Measurements from ENCODE around the gene NPBWR2. TPM values are rescaled to one million over a fixed set of nuclear protein-coding genes. Genes with fewer than 3 reads are reported as not detected.

Gene NPBWR2
- total and polyA plus RNA-seq, 8 donors: not detected

DNA sequence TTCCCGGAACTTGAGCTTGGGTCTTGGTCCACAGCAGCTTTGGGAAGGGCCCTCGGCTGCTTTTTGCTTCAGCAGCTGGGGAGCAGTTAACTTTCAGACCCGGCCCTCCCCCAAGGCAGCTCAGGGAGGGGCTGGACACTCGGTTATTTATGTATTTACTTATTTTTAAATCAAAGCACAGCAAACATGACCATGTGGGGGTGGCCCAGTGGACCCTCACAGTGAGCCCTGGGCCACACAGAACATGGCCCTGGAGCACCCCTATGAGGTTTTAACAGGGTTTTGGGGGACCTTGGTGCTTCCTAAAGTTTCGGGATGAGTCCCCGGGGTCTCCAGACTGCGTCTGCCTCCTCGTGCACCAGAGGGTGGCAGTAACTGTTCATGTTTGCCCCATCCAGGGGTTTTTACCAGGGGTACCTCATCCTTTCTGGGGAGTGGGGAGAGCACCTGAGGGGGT is 26.6 kb upstream of the NPBWR2 start:
- no peak for TF ChIP-seq CTCF (IDR thresholded peaks at IDR 0.05)
- intact Hi-C loops (cut with DNase I): no loop called here
- Histone ChIP-seq H3K4me1 (no peaks in the 10 kb centered on the region), H3K27ac (no peak overlapping the region), H3K4me3 (no peak overlapping the region), H3K27me3 (no peaks in the 10 kb centered on the region), H3K9me3 (no peaks in the 10 kb centered on the region), H3K36me3 (no peaks in the 10 kb centered on the region)
- ATAC-seq: no peak
- peak in 1 of 6 donors; percentile 39 for DNase-seq
- no peak for FAIRE-seq
- WGBS, 2 donors: 29 to 31% methylated on average over 8 of the region's 8 CpGs

DNA sequence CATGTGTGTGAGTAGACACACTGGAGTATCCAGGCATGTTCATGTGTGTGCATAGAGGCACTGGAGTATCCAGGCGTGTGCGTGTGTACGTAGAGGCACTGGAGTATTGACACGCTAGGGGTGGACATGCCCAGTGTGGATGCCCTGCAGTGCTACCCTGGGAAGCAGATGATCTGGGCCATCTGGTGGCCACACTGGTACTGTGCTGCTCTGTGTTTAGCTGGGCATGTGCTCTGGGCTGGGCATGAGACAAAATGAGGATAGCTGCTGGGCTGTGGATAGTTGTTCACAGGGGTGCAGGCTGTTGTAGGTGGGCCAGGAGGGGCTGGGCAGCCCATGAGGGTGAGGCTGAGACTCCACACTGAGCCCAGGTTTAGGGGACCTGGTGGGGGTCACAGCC is 24.0 kb upstream of the NPBWR2 start:
- ATAC-seq (peak in 3 of 4 donors; percentile 40 to 53 (median 53)), FAIRE-seq (no peak)

GRCh38 chr20:64130876-64131275 is 23.5 kb upstream of the NPBWR2 start:
- WGBS, 2 donors: 65 to 81% methylated on average over 10 of the region's 10 CpGs
- Histone ChIP-seq H3K27me3 (no peaks in the 10 kb centered on the region), H3K9me3 (no peaks in the 10 kb centered on the region), H3K4me3 (no peak overlapping the region), H3K27ac (no peak overlapping the region), H3K4me1 (no peaks in the 10 kb centered on the region), H3K36me3 (no peaks in the 10 kb centered on the region)
- ATAC-seq (no peak), DNase-seq (peak in 2 of 6 donors; percentile 12 to 22), FAIRE-seq (no peak)
- TF ChIP-seq CTCF (IDR thresholded peaks at IDR 0.05): no peak
- intact Hi-C loops (cut with DNase I): no loop called here

More for the DNA sequence above, 24.0 kb upstream of the NPBWR2 start:
- no peak overlapping the region for H3K27ac ChIP-seq
- peak in 2 of 6 donors; percentile 27 to 34 for DNase-seq
- no peaks in the 10 kb centered on the region for H3K27me3 ChIP-seq
- WGBS, 2 donors: 48 to 64% methylated on average over 4 of the region's 4 CpGs
- no peaks in the 10 kb centered on the region for H3K4me1 ChIP-seq
- H3K36me3 ChIP-seq: no peaks in the 10 kb centered on the region
- no peaks in the 10 kb centered on the region for H3K9me3 ChIP-seq
- H3K4me3 ChIP-seq: no peak overlapping the region
- intact Hi-C loops (cut with DNase I): no loop called here
- no peak for TF ChIP-seq CTCF (IDR thresholded peaks at IDR 0.05)

DNA sequence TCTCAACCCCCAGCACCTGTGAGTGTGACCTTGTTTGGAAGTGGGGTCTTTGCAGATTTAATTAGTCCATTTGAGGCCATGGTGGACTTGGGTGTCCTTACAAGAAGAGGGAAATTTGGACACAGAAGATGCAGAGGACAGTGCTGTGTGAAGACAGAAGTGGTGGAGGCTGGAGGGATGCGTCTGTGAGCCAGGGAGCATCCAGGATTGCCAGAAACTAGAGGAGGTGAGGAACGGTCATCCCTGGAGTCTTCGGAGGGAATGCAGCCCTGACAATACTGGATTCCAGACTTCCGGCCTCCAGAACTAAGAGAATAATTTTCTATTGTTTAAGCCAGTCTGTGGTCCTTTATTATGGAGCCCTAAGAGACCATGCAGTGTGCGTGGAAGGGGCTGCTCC is 22.9 kb upstream of the NPBWR2 start:
- ATAC-seq (no peak), DNase-seq (peak in 1 of 6 donors; percentile 4)

More for the DNA sequence above, 22.9 kb upstream of the NPBWR2 start:
- no peaks in the 10 kb centered on the region for H3K4me1 ChIP-seq
- no peaks in the 10 kb centered on the region for H3K9me3 ChIP-seq
- FAIRE-seq: no peak
- no peak for TF ChIP-seq CTCF (IDR thresholded peaks at IDR 0.05)
- no peak overlapping the region for H3K27ac ChIP-seq
- no peaks in the 10 kb centered on the region for H3K27me3 ChIP-seq
- intact Hi-C loops (cut with DNase I): no loop called here
- H3K4me3 ChIP-seq: no peak overlapping the region
- WGBS, 2 donors: 47 to 78% methylated on average over 5 of the region's 5 CpGs
- H3K36me3 ChIP-seq: no peaks in the 10 kb centered on the region

All from pancreas (tissue), 10 donors.